Measurements from ENCODE around the gene CFAP97D1.

- TF ChIP-seq CTCF (optimal IDR thresholded peaks at IDR 0.05 in 1 of 3, IDR thresholded peaks at IDR 0.05 in 1 of 3, conservative IDR thresholded peaks at IDR 0.05 in 1 of 3; ENCODE audit: extremely low read depth in 1 of 3, insufficient read depth in 2 of 3, low read length in 3 of 3) = no peak
- TF ChIP-seq EZH2 (IDR thresholded peaks at IDR 0.05; ENCODE audit: low read length) = no peak
These were observed 34.5 kb downstream of the CFAP97D1 start for GRCh38 chr17:43814714-43815113.

Data from keratinocyte (primary cell).